K562 (cell line): Measurements from ENCODE around the gene ATP10B. TPM values are rescaled to one million over a fixed set of nuclear protein-coding genes. Genes with fewer than 3 reads are reported as not detected.

Experiments used
- ATAC-seq: fragments of 200-7000 bp; cut with Tn5 transposase; 3 replicates; pipeline ENCODE4 v1.9.1; 2020; ENCODE audit warnings: moderate library complexity
- BruUV-seq: library from RNA; stranded (reverse); fragments of 400-500 nt; replicated peaks from 2 replicates; lab custom pipeline; 2021; lab: Mats Ljungman, UMichigan
- CTCF ChIA-PET: fragments of 300-600 bp; formaldehyde crosslinking; extraction: SDS; loops from one replicate; lab custom pipeline; 2021; ENCODE audit warnings: low intra/inter-chr PET ratio; lab: Yijun Ruan, JAX
- POLR2A ChIA-PET: fragments of 300-600, 350-650 bp; sonication (Branson Sonifier 250); formaldehyde crosslinking; extraction: SDS; loops from one replicate; lab custom pipeline; 2021; ENCODE audit warnings: antibody characterized with exemption, inconsistent platforms; lab: Yijun Ruan, JAX
- DNase-seq, 4 experiments: peaks; one replicate each; pipeline versions ENCODE4 v3.0.0 to v3.0.0-alpha.2; 2011 to 2018; ENCODE audit warnings: low spot score in 3 of 4, mixed read lengths in 3 of 4; ENCODE audit errors: extremely low read depth in 1 of 4
- FAIRE-seq: peaks from 2 replicates; lab custom pipeline; 2011; peaks lifted over from hg19 to GRCh38; lab: Jason Lieb, UNC
- H2AFZ ChIP-seq: 2 replicates; pipeline ENCODE4 v1.6.0; 2011; ENCODE audit warnings: low read depth, low read length, control low read depth, inconsistent platforms
- H3K27ac ChIP-seq: fragments of 200-600 bp; 3 replicates; pipeline ENCODE4 v1.8.0; 2011; ENCODE audit warnings: low read depth, mild to moderate bottlenecking, control low read depth, inconsistent platforms, low read length, moderate library complexity, mixed read lengths; ENCODE audit errors: extremely low read depth
- H3K27me3 ChIP-seq, 2 experiments: fragments of 300-600 bp in 1 of 2; 2 replicates in 1 of 2; 3 replicates in 1 of 2; pipeline versions ENCODE4 v1.6.0 to v1.8.0; 2011; ENCODE audit warnings: inconsistent platforms in 2 of 2, low read length in 2 of 2, mild to moderate bottlenecking in 1 of 2, mixed read lengths in 1 of 2, moderate library complexity in 1 of 2; ENCODE audit not compliant: control insufficient read depth in 2 of 2, insufficient read depth in 2 of 2
- H3K36me3 ChIP-seq: fragments of 300-600 bp; 3 replicates; pipeline ENCODE4 v1.8.0; 2011; ENCODE audit warnings: mild to moderate bottlenecking, low read length, inconsistent platforms; ENCODE audit not compliant: control insufficient read depth, insufficient read depth
- H3K4me1 ChIP-seq, 2 experiments: fragments of 200-600 bp in 1 of 2; replicated peaks in 1 of 2; 2 replicates in 1 of 2; 3 replicates in 1 of 2; pipeline versions ENCODE4 v1.5.1 to v1.8.0; 2011; ENCODE audit warnings: inconsistent platforms in 2 of 2, low read length in 2 of 2, mild to moderate bottlenecking in 1 of 2, mixed read lengths in 1 of 2, moderate library complexity in 1 of 2; ENCODE audit not compliant: control insufficient read depth in 2 of 2, insufficient read depth in 2 of 2
- H3K4me2 ChIP-seq: 2 replicates; pipeline ENCODE4 v1.6.1; 2011; ENCODE audit warnings: low read length, control low read depth, inconsistent platforms, mixed read lengths; ENCODE audit not compliant: insufficient read depth
- H3K4me3 ChIP-seq: fragments of 200-600 bp; sonication (generic), shearing (Covaris generic); 2 replicates; pipeline ENCODE4 v1.5.1; 2016; ENCODE audit warnings: control low read depth, inconsistent platforms
- H3K79me2 ChIP-seq: fragments of 200-600 bp; 3 replicates; pipeline ENCODE4 v1.8.0; 2011; ENCODE audit warnings: low read length, inconsistent platforms; ENCODE audit not compliant: control insufficient read depth, insufficient read depth
- H3K9ac ChIP-seq, 2 experiments: 2 replicates each; pipeline versions ENCODE4 v1.6.0 to v1.6.1; 2011; ENCODE audit warnings: low read depth in 2 of 2, low read length in 2 of 2, control low read depth in 1 of 2, inconsistent platforms in 1 of 2, mild to moderate bottlenecking in 1 of 2, mixed read lengths in 1 of 2; ENCODE audit not compliant: insufficient read depth in 1 of 2
- H3K9me1 ChIP-seq: one replicate; pipeline ENCODE4 v1.6.0; 2011; ENCODE audit warnings: inconsistent platforms, mild to moderate bottlenecking, low read length, moderate library complexity; ENCODE audit not compliant: control insufficient read depth, insufficient read depth
- H3K9me3 ChIP-seq: replicated peaks from 2 replicates; pipeline ENCODE4 v1.5.1; 2011; ENCODE audit warnings: low read depth, low read length, inconsistent platforms; ENCODE audit not compliant: control insufficient read depth, insufficient read depth
- H4K20me1 ChIP-seq: replicated peaks from 2 replicates; pipeline ENCODE4 v1.6.1; 2011; ENCODE audit warnings: low read length, inconsistent platforms, mixed read lengths; ENCODE audit not compliant: control insufficient read depth, insufficient read depth
- ARHGAP35 ChIP-seq: fragments of 450-650 bp; IDR thresholded peaks from 2 replicates; pipeline ENCODE4 v1.6.1; 2018; ENCODE audit not compliant: partially characterized antibody
- ATF7 ChIP-seq: fragments of 450-650 bp; IDR thresholded peaks from 2 replicates; pipeline ENCODE4 v1.7.1; 2014; ENCODE audit warnings: mild to moderate bottlenecking, moderate library complexity
- BCOR ChIP-seq: fragments of 450-650 bp; IDR thresholded peaks from 2 replicates; pipeline ENCODE4 v1.6.1; 2016
- CCNT2 ChIP-seq: IDR thresholded peaks from 2 replicates; pipeline ENCODE4 v1.6.1; 2011; ENCODE audit warnings: borderline replicate concordance, low read depth, mild to moderate bottlenecking, moderate library complexity, mixed read lengths, low read length; ENCODE audit not compliant: insufficient read length; ENCODE audit errors: extremely low read depth
- DPF2 ChIP-seq: fragments of 450-650 bp; IDR thresholded peaks from 2 replicates; pipeline ENCODE4 v1.6.1; 2016
- ELF1 ChIP-seq: fragments of 200-800 bp; sonication (Bioruptor generic); IDR thresholded peaks from 2 replicates; pipeline ENCODE4 v1.6.1; 2016; ENCODE audit warnings: missing genetic modification characterization, missing compliant biosample characterization
- FOS ChIP-seq: IDR thresholded peaks from 3 replicates; pipeline ENCODE4 v1.6.1; 2011; ENCODE audit not compliant: insufficient read length; ENCODE audit errors: extremely low read depth
- HLTF ChIP-seq: fragments of 450-650 bp; IDR thresholded peaks from 2 replicates; pipeline ENCODE4 v1.6.1; 2016
- IFI16 ChIP-seq: fragments of 250-450 bp; sonication (Bioruptor Pico); IDR thresholded peaks from 2 replicates; pipeline ENCODE4 v2.1.2; 2022; ENCODE audit warnings: mild to moderate bottlenecking, inconsistent platforms
- JUND ChIP-seq, 2 experiments: IDR thresholded peaks; 2 replicates in 1 of 2; 3 replicates in 1 of 2; pipeline ENCODE4 v1.6.1; 2011; ENCODE audit warnings: borderline replicate concordance in 2 of 2, low read depth in 2 of 2, low read length in 2 of 2, improper control_type of control experiment in 1 of 2, missing biosample characterization in 1 of 2, missing genetic modification characterization in 1 of 2, missing genetic modification reagents in 1 of 2
- LARP7 ChIP-seq: fragments of 450-650 bp; IDR thresholded peaks from 2 replicates; pipeline ENCODE4 v1.6.1; 2016
- MEIS2 ChIP-seq: fragments of 450-650 bp; IDR thresholded peaks from 2 replicates; pipeline ENCODE4 v1.6.1; 2014; ENCODE audit warnings: mild to moderate bottlenecking; ENCODE audit not compliant: partially characterized antibody
- MYBL2 ChIP-seq, 2 experiments: fragments of 450-650 bp in 1 of 2; sonication (generic) in 1 of 2; formaldehyde crosslinking in 1 of 2; IDR thresholded peaks; 2 replicates each; pipeline versions ENCODE4 v1.6.1 to v1.8.1; 2017 to 2022; ENCODE audit warnings: borderline replicate concordance in 1 of 2, inconsistent platforms in 1 of 2, low read depth in 1 of 2, mild to moderate bottlenecking in 1 of 2, missing genetic modification reagents in 1 of 2, moderate library complexity in 1 of 2
- TEAD4 ChIP-seq, 2 experiments: sonication (generic) in 1 of 2; formaldehyde crosslinking in 1 of 2; IDR thresholded peaks; 2 replicates each; pipeline versions ENCODE4 v1.6.1 to v1.8.0; 2012 to 2022; ENCODE audit warnings: borderline replicate concordance in 1 of 2, inconsistent platforms in 1 of 2, low read length in 1 of 2, mild to moderate bottlenecking in 1 of 2, missing genetic modification reagents in 1 of 2
- TFAM ChIP-seq: fragments of 250-450 bp; sonication (Bioruptor Pico); conservative IDR thresholded peaks from 2 replicates; pipeline ENCODE4 v1.5.0; 2021; ENCODE audit warnings: mild to moderate bottlenecking, moderate library complexity
- WGBS: fragments of 100-300 bp; shearing (Covaris generic); methylation state at CpG from one replicate; pipeline ENCODE4 v1.1.6; 2016; ENCODE audit warnings: low coverage, mixed read lengths; ENCODE audit not compliant: insufficient coverage; ENCODE audit errors: missing lambda C conversion rate; 5-methylcytosine and 5-hydroxymethylcytosine counted together
- in situ Hi-C: fragments of 300-500 bp; cut with MboI; formaldehyde crosslinking; loops from 4 replicates; pipeline ENCODE4 v1.15.0; 2018; ENCODE audit warnings: inconsistent platforms, mixed read lengths
- intact Hi-C: fragments of 100-400 bp; cut with micrococcal nuclease; formaldehyde crosslinking; loops from 2 replicates; pipeline ENCODE4 v1.14.2; 2022
- polyA plus RNA-seq, 8 experiments: library from polyadenylated mRNA; depleted of rRNA in 4 of 8; stranded (reverse) in 5 of 8; unstranded in 3 of 8; fragments of >200 nt; fragmentation: Nextera tagmentation in 2 of 8; fragmentation: Illumina TruSeq in 1 of 8; extraction: Ambion mirVana in 2 of 8; extraction: Trizol in 1 of 8; gene quantifications; 2 replicates each; pipeline versions ENCODE4 v1.2.1 to v1.2.3, GENCODE V29; 2011 to 2014; ENCODE audit warnings: inconsistent platforms in 1 of 8, missing spikeins in 1 of 8
- total RNA-seq, 7 experiments: library from RNA; depleted of rRNA in 6 of 7; stranded (reverse); fragments of >200 nt in 6 of 7; fragmentation: Illumina TruSeq in 2 of 7; extraction: Trizol in 2 of 7; gene quantifications; 2 replicates each; pipeline versions ENCODE4 v1.2.1 to v1.2.3, GENCODE V29; 2011 to 2021; ENCODE audit warnings: low replicate concordance in 1 of 7
- TF ChIP-seq, protein P1 (sequence below): fragments of 450-650 bp; formaldehyde crosslinking; conservative IDR thresholded peaks from 2 replicates; pipeline ENCODE4 v1.4.0; 2022; ENCODE audit warnings: mild to moderate bottlenecking, missing genetic modification characterization
- TF ChIP-seq, protein P2 (sequence below): conservative IDR thresholded peaks from 2 replicates; pipeline ENCODE4 v1.6.1; 2011; ENCODE audit warnings: low read depth, mild to moderate bottlenecking, low read length; ENCODE audit not compliant: control insufficient read depth
- TF ChIP-seq, protein P3 (sequence below): fragments of 250-450 bp; sonication (Bioruptor Pico); IDR thresholded peaks from 2 replicates; pipeline ENCODE4 v1.5.0; 2021; ENCODE audit warnings: mild to moderate bottlenecking, borderline replicate concordance

ATP10B gene
- total and polyA plus RNA-seq, 9 of the 15 experiments (the other 6 are each of a cell fraction or from before 2014, with no cell fraction given), result 0.04 TPM; not detected in 8

DNA sequence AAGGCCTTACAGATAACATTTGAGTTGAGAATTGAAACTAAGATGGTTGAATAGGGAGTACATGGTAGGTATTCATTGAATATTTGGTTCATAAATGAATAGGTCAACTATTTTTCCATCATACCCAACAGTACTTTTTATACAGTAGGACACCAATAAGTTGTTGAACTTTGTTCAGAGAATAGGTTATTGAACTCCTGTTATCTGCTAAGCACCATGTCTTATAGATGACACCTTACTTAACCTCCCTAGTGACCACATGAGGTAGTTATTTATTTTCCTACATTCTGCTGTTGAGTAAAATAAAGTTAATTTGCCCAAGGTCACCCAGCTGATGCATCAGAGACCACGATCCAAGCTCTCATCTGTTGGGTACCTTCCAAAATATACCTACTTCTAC is 49.6 kb upstream of the ATP10B start:
- ChIA-PET CTCF (no interaction called here), POLR2A (interaction anchor here (0.9 kb wide), 1 partner anchor 12 kb away, joined by 3 read pairs; no protein-coding TSS in a partner anchor)
- no peaks in the 10 kb centered on the region for H3K9me1 ChIP-seq
- intact Hi-C loops, result no loop called here
- H3K4me1 ChIP-seq, result no peaks in the 10 kb centered on the region
- BruUV-seq, result no TSS peak
- no peaks in the 10 kb centered on the region for H3K36me3 ChIP-seq
- no peak overlapping the region for H3K4me2 ChIP-seq
- in situ Hi-C loops, result no loop called here
- no peaks in the 10 kb centered on the region for H4K20me1 ChIP-seq
- H2AFZ ChIP-seq, result no peak overlapping the region
- no peak overlapping the region for H3K4me3 ChIP-seq
- no peak for DNase-seq
- no peak for TF ChIP-seq CCNT2
- no peak for TF ChIP-seq FOS
- no peak for TF ChIP-seq TEAD4 (IDR thresholded peaks at IDR 0.05; ENCODE audit: low read length)
- TF ChIP-seq TEAD4 (CRISPR knock-in tag; IDR thresholded peaks at IDR 0.05; ENCODE audit: borderline replicate concordance), result no peak
- TF ChIP-seq HLTF, result no peak
- TF ChIP-seq DPF2, result no peak
- no peak for TF ChIP-seq ARHGAP35
- no peak for TF ChIP-seq ELF1 (tag)
- no peak for TF ChIP-seq JUND (IDR thresholded peaks at IDR 0.05; ENCODE audit: borderline replicate concordance, low read depth, low read length)
- no peak for TF ChIP-seq JUND (tag; IDR thresholded peaks at IDR 0.05; ENCODE audit: borderline replicate concordance, low read depth, low read length)
- no peak for TF ChIP-seq BCOR
- no peak for TF ChIP-seq TFAM (CRISPR knock-in tag)
- TF ChIP-seq IFI16 (CRISPR knock-in tag), result no peak
- TF ChIP-seq, protein P1, sequence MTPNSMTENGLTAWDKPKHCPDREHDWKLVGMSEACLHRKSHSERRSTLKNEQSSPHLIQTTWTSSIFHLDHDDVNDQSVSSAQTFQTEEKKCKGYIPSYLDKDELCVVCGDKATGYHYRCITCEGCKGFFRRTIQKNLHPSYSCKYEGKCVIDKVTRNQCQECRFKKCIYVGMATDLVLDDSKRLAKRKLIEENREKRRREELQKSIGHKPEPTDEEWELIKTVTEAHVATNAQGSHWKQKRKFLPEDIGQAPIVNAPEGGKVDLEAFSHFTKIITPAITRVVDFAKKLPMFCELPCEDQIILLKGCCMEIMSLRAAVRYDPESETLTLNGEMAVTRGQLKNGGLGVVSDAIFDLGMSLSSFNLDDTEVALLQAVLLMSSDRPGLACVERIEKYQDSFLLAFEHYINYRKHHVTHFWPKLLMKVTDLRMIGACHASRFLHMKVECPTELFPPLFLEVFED (CRISPR knock-in tag), result no peak
- TF ChIP-seq, protein P2, sequence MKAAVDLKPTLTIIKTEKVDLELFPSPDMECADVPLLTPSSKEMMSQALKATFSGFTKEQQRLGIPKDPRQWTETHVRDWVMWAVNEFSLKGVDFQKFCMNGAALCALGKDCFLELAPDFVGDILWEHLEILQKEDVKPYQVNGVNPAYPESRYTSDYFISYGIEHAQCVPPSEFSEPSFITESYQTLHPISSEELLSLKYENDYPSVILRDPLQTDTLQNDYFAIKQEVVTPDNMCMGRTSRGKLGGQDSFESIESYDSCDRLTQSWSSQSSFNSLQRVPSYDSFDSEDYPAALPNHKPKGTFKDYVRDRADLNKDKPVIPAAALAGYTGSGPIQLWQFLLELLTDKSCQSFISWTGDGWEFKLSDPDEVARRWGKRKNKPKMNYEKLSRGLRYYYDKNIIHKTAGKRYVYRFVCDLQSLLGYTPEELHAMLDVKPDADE, result no peak
- TF ChIP-seq, protein P3, sequence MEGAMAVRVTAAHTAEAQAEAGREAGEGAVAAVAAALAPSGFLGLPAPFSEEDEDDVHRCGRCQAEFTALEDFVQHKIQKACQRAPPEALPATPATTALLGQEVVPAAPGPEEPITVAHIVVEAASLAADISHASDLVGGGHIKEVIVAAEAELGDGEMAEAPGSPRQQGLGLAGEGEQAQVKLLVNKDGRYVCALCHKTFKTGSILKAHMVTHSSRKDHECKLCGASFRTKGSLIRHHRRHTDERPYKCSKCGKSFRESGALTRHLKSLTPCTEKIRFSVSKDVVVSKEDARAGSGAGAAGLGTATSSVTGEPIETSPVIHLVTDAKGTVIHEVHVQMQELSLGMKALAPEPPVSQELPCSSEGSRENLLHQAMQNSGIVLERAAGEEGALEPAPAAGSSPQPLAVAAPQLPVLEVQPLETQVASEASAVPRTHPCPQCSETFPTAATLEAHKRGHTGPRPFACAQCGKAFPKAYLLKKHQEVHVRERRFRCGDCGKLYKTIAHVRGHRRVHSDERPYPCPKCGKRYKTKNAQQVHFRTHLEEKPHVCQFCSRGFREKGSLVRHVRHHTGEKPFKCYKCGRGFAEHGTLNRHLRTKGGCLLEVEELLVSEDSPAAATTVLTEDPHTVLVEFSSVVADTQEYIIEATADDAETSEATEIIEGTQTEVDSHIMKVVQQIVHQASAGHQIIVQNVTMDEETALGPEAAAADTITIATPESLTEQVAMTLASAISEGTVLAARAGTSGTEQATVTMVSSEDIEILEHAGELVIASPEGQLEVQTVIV (CRISPR knock-in tag), result no peak
- TF ChIP-seq ATF7, result no peak
- TF ChIP-seq MYBL2 (IDR thresholded peaks at IDR 0.05; ENCODE audit: low read depth), result no peak
- no peak for TF ChIP-seq MYBL2 (CRISPR knock-in tag; IDR thresholded peaks at IDR 0.05; ENCODE audit: borderline replicate concordance)
- no peak for TF ChIP-seq MEIS2
- TF ChIP-seq LARP7, result no peak
- TF ChIP-seq, all 486 proteins: peak for 0
- WGBS, result 0% methylated on average over 1 of the region's 1 CpG
- Histone ChIP-seq H3K27ac (no peak overlapping the region), H3K9ac (no peak overlapping the region), H3K79me2 (no peaks in the 10 kb centered on the region), H3K27me3 (no peaks in the 10 kb centered on the region), H3K9me3 (no peaks in the 10 kb centered on the region)
- FAIRE-seq (no peak), ATAC-seq (no peak)
